Hypothalamus (tissue), 51 donors: ENCODE measurements around the gene LINC00237.

ENCODE experiments used
- DNase-seq, 51 donors: peaks; one replicate each; lab custom pipeline; 2025; lab: John Stamatoyannopoulos, UW

The LINC00237 gene

DNA sequence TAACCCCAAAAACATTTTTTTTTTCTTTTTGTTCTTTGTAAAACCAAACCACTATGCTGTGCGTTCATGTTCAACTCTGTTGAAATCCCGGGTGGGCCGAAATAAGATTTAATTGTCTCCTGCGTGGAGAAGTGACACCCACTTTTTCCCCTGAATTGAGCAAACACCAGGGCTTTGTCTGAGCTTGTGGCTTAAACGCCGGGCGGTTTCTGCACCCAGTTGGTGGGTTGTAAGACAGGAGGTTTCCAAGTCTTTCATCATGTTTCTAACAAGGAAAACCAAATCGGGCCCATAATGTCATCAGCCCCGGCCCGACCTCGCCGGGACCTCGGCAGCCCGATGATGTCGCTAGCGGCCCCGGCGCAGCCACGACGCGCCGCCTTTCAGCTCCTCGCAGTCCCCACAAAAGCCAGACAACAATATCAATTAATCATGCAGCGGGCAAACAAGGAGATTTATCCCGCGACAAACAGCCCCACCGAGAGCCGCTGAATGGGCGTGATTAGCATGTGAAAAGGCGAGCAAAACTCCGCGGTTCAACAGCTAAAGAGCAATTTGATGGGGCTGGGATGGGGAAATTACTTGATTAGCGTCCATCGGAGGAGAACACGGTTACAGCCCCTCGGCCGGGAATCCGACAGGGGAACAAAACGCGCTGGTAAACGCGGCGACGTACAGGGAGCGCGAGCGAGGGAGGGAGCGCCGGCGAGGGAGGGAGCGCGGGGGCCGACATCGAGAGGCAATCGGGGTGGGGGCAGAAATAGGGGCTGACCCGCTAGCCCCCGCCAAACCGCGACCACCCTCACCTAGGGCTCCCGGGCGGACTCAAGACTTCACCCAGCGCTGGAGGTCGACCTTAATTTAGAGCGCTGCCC lies 5.3 kb downstream of the LINC00237 start:
- DNase-seq, result peak in 7 of 51 donors; percentile 31 to 69 (median 33)

DNA sequence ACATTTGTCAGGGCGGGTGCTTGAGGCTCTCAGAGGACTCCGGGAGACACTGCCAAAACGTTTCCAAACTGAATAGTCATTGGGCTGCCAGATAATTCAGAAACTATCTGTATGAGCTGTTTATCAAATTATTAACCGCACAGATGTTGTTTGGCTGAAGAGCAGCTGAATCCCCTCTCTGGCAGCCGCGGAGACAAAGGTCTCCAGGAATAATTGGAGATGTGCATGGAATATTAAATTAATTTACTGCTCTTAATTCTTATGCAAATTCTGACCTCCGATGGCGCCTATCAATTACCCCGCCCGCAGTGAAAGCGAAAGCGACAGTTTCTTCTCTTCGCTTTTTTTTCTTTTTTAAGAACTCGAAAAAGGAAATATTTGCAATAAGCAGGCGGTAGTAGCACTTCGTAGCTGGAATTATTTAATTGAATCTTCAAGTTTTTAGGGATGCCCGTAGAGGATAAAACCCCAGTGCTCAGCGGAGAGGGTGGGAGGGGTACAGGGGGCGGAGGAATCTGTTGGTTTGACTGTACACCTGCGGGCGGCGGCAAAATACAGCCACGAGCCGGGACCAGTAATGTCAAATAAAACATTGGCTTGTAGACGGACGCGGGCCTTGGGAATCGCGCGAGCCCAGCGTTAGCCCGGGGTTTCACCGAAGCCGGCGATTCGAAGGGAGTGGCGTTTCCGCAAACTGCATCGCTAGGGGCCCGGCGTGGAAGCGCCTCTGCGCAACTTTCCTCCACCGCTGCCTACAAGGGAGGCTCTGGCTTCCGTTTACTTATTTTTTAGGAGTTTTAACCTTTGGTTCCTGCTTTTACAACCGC lies 6.2 kb downstream of the LINC00237 start:
- DNase-seq, result peak in 19 of 51 donors; percentile 20 to 69 (median 28)

DNA sequence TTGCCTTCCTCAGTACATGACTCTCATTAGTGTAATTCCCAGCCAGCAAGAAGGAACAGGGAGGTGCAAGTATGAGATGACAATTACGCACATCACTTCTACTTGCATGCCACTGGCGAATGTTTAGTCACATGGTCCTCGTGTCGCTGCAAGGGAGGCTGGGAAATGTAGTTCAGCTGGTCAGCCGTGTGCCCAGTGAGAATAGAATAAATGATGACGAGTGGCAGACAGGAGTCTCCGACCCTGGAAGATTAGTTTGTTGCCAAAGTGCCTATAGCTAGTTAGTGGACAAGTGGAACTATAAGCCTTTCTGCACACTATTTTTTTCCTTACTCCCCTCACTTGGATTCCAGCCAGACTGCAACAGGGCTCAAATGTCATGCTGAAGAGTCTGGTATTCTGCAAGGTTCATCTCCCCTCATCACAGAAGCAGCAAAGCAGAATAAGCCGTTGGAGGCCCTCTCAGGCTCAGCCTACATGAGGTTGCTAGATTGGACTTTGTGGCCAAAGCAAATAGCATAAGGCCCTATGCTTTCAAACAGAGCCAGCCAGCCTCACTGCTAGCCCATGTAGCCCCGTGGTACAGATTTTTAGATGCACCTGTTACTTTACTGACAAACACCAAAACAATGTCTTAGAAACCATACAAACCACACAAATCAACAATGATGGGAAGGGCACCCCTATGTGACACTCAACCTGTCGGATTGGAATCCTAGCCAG lies 9.7 kb downstream of the LINC00237 start:
- peak in 26 of 51 donors; percentile 9 to 64 (median 33) for DNase-seq

DNA sequence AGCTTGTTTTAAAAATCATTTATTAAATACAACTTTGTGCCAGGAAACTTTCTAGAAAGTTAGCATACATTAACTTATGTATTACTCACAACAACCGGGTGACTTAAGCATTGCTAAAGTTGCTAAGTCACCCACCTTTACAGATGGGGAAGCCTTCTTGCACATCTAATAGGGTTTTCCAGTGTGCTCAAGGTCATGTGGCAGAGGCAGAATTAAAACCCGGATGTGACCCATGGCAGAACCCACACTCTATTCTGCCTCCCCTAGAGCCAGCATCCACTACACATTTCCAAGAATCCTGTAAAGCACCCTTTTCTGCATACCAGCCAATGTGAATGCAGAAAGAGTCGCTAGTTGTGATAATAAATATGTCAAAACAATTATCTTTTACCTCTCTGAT lies 13.4 kb downstream of the LINC00237 start:
- DNase-seq, result no peak

DNA sequence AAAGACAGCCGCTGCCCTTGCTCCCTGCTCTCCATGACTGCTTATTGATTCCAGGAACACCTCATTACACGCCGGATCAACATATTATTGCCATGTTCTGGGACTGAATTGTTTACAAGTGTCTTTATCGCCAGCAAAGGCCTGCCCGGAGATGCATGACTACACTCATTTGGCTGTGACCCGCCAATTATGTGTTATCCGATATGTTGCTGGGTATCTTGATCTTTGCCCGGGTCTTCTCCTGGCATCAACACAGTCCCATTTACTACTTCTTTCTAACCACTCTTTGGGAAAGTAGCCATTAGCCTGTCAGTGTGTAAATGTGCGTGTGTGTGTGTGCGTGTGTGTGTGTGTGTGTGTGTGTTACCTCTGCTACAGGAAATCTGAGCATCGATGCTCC lies 15.4 kb downstream of the LINC00237 start:
- no peak for DNase-seq

DNA sequence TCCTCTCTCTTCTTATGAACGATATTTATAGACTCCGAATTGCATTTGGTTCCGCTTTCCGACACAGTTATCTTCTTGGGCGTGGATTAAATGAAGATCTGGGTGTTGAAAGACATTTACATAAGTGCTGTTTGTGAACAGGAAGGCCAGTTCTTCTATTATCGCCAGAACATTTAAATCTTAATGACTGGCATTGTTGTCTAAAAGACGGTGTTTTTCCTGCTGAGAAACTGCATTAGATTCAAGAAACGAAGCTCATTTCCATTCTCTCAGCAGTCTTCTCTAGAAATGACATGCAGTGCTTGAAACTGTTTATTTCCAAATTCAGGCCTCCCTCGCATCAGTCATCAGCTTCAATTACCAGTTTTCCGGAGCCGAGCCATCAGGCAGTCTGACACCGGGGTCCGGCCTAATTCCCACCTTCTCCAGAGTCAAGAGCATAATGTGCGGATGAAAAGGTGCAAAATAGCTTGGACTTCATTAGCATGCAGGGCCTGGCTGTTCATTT lies 16.0 kb downstream of the LINC00237 start:
- peak in 2 of 51 donors; percentile 12 to 60 for DNase-seq

DNA sequence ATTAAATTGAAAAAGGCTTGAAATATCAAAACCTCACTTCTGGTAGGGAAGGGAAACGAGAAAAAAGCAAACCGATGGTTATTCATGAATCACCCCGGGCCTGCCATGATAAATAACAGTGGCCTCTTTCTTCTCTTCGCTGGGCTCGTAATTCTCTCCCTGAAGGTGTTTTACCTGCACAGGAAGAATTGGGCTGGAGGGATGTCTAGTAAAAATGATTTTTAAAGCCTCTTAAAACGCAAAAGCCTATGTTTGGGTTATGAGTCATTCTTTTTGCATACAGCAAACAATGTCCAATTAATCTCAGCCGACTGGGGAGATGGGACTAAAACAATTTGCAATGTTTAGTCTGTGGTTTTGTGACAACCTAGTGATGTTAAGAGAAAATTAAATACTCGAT lies 16.8 kb downstream of the LINC00237 start:
- DNase-seq, result no peak

DNA sequence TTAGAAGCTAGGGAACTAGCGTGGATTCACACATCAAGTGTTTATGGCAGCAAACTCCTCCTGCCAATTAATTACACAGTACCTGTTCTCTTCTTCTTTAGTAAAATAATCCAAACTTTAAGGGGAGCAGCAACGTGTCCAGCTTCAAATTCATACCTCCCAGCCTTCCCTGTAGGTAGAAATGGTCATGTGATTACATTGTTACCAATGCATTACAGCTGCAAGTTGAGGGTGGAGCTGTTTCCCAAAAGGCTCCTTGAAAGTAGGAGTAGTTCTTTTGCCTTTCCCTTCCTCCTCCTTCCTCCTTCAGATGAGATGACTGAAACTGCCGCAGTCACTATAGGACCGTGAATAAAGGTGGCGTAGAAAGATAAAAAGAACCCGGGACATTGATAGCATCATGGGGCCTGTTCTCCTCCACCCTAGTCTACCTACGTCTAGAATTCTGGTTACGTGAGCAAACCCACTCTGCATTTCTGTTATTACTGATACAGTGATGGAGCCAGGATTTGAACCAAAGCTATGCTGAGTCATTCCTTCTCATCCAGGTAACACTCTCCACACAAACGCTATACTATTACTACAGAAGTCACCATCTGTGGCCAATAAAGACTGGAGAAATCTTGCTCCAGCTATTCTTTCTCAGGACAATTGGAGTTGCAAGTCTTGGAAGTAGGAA lies 18.2 kb downstream of the LINC00237 start:
- no peak for DNase-seq

DNA sequence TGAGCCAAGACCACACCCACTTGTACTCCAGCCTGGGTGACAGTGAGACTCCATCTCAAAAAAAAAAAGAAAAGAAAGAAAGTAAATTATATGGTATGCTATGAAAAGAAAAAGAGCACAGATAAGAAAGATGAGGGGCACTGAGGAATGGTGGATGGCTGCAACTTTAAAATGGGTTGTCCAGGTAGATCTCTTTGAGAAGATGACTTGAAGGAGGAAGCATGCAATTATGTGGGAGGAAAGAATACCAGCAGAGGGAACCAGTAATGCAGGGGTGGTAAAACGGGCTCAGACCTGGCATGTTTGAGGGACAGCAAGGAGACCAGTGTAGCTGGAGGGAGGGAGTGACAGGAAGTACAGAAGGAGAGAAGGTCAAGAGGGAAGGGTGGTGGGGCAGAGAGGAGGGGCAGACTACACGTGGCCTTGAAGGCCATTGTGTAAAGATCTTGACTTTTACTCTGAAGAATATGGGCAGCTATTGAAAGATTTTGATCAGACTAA lies 22.3 kb downstream of the LINC00237 start:
- no peak for DNase-seq

DNA sequence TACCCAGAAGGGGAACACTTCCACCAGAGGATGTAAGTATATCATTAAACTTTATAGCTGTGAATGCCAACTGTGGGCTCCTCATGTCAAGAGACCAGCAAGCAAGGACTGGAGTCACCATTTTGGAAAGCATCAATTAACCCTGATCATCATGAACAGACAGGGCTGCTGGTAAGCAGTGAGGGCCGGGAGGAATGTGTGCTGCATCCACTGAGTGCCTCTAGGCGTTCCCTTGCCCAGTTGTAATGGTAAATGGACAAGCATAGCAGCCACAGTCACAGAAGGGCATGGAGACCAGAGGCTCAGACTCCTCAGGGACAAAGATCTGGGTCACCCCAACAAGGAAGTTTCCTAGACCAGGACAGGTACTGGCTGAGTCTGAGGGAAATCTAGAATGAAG lies 23.6 kb downstream of the LINC00237 start:
- no peak for DNase-seq

DNA sequence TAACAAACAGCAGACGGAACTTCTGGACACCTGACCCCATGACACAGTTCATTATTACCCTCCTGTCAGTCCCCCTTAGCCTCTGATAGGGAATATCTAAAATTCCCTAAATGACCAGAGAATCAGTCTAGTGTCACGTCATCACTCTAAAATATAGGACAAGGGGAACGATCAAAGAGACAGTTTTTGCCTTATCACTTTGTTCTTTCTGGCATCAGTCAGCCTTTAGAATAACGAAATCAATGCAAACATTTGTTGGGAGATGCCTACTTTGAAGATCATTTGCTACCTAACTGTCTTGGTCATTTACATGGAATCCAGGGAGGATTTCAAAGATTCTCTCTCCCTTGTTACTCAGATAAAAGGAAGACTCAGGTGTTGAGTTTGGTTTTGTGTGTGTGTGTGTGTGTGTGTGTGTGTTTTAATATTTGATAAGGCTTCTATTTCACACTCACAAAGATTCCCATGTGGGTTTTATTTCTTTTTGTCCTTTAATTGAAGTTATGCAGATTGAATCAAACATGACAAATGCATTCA lies 28.3 kb downstream of the LINC00237 start:
- DNase-seq, result no peak

DNA sequence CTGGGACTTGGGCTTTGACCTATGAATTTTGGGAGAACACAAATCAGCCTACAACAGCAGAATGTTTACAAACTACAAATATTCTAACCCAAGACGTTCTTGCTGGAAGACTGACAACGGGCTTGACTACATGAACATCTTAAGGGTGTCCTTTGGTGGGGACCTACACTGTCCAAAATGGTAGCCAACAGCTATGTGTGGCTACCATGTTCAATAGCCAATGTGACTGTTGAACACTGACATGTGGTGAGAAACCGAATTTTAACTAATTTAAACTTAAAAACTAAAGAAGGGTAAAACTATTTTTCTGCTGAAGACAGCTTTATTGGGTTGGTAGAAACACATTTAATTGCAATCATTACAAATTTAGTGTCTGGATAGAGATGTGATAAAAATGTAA lies 30.1 kb downstream of the LINC00237 start:
- DNase-seq, result no peak

DNA sequence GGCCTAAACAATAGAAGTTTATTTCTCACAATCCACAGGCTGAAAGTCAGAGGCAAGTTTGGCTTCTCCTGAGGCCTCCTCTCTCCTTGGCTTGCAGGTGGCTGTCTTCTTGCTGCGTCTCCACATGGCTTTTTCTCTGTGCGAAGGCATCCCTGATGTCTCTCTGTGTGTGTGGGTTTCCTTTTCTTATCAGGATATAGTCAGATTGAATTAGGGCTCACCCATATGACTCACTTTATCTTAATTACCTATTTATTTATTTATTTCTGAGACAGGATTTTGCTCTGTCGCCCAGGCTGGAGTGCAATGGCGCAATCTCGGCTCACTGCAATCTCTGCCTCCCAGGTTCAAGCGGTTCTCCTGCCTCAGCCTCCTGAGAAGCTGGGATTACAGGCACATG lies 30.7 kb downstream of the LINC00237 start:
- DNase-seq, result no peak

DNA sequence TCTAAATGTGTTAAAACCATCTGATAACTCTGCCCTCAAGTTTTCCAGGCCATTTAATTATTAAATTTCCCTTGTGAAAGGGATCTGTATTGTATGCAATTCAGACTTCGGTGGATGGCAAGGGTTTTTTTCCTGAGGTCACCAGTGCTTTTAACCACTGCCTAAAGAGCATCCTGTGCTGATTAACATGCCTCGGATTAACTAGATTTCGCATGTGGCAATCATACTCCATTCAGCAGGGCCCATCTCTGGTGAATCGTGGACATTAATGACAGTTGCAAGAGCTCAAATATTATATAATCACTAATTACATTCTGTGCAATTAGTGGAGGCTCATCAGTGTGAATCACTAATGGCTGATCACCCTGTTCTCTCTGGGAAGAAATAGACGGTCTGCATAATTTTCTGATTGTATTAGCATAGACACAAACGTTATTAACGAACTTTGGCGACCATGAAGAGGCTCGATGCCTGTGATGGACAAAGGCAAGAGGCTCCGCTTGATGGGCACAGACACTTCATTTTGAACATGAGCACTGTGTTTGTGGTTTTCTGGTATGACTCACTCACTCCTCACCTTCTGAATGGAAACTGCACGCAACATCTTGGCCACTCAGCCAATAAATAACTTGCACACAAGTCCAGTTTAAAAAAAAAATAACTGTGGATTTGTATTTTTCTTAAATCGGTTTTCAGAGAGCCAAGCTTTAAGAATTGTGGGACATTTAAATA lies 31.4 kb downstream of the LINC00237 start:
- no peak for DNase-seq

DNA sequence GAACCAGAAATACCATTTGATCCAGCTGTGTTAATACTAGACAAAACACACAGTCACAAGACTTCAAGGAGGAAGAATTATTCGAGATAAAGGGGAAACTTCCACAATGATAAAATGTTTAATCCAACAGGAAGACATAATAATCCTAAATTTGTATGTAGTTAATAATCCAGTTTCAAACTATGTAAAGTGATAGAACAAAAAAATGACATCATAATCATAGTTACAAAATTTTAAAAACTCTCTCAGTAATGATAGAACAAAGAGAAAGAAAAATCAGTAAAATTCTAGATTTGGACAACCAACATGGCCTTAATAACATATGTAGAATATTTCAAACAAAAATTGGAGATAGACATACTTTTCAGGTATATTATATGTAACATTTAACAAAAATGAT lies 38.9 kb downstream of the LINC00237 start:
- DNase-seq, result no peak

DNA sequence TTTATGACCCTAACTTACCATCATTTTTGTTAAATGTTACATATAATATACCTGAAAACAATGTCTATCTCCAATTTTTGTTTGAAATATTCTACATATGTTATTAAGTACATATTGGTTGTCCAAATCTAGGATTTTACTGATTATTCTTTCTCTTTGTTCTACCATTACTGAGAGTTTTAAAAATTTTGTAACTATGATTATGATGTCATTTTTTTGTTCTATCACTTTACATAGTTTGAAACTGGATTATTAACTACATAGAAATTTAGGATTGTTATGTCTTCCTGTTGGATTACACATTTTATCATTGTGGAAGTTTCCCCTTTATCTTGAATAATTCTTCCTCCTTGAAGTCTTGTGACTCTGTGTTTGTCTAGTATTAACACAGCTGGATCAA lies 41.2 kb downstream of the LINC00237 start:
- no peak for DNase-seq

DNA sequence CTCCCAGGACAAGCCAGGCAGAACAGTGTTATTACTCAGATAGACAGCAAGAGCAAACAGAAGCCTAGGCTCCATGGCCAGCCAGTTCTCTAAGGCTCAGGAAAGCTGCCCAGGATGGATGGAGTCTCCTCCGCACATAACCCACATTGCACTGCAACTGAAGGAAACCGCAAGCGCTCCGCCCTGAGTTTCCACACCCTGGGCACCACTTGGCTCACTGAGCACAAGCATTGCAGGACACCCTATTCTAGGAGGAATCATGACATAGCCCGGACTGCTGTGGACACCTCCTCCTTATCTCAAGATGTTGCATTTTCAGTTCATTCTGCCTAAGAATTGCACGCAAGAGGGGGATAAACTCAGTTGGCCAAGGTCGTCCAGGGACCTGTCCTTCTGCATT lies 42.9 kb downstream of the LINC00237 start:
- no peak for DNase-seq

DNA sequence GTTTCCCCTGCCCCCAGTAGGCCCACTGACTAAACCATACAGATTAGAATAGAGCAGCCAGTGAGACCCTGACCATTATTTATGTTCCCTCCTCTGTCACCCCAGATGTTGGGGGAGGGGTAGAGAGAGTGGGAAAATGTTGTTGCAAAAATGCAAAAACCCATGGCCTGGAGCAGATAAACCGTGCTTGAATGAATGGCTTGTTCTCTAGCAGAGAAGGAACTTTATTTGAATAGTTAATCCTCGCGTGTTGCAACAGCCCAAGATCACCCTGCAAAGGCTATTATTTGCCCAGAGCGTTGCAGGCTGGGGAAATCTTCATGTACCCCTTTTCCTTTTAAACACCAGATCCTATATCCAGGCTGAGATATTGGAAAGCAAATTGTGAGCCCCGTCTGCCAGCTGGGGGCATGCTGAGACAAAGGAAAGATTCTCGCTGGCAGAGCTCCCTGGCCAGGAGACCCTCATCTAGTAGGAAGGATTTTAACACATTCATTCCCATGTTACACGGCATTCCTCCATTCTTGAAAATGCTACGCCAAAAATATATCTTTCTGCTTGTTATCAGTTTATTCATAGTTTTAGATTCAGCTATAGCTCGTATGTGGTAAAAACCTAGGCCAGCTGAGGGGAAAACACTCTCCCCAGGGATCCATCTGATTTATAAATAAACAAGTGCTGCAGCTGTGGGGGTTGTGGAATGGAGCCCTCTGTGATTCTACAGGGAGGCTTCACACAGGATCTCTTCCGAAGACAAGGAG lies 53.0 kb downstream of the LINC00237 start:
- DNase-seq, result peak in 19 of 51 donors; percentile 1 to 37 (median 10)

DNA sequence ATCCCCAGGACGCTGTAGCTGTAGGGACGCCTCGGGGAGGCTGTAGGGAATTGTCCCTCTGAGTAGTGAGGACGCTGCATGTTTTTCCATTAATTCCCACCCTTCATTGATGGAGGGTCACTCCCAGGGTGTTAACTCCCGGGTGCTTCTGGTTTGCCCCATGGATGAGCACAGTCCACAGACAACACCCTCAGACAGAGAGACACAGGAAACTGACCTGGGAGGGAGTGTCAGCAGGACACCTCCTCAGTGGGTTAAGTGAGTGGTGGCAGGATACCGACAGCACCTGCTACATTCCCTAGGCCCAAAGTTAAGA lies 53.5 kb downstream of the LINC00237 start:
- DNase-seq, result no peak
